Posterior vena cava (tissue), 2 donors: ENCODE data around the gene PLEKHH1. TPM values are rescaled to one million over a fixed set of nuclear protein-coding genes. Genes with fewer than 3 reads are reported as not detected.
A peak's percentile ranks its signal among the peaks of the same experiment; 100 is the strongest.

ENCODE experiments used
- DNase-seq: peaks from one replicate; pipeline ENCODE4 v3.0.0-alpha.2; 2020; ENCODE audit warnings: low spot score
- intact Hi-C, 2 donors: fragments of 100-400 bp; cut with DNase I; formaldehyde crosslinking; loops; one replicate each; pipeline versions ENCODE4 v1.14.1 to v1.14.2; 2022 to 2023
- long read RNA-seq, 2 donors: library from polyadenylated mRNA; unstranded; transcript quantifications; one replicate each; pipeline ENCODE4 v2.0.0, GENCODE V29; 2020 to 2021
- total RNA-seq, 2 donors: library from RNA; stranded (reverse); fragmentation: NEBNext Ultra II Directional; extraction: Animal tissue kit (Norgen Biotek cat#: 25700); gene quantifications; one replicate each; pipeline ENCODE4 v1.2.1, GENCODE V29; 2021
- donor health status: DM: yes; HTN: yes; CAD: no.
- donor health status: DM: yes; HTN: yes; CAD: no.

The PLEKHH1 gene
- total RNA-seq = 1 to 10 TPM; 1.4 to 1.8 TPM
- long read RNA-seq, donor 1 = 0 reads
- long read RNA-seq, donor 2 = 0 reads

GRCh38 chr14:67532998-67533753, at the start of gene PLEKHH1:
PLEKHH1 (plus strand) TSS chr14:67533290; CDS start chr14:67541868, 8,578 bp downstream.
- DNase-seq = peak; percentile 91
- intact Hi-C loops = no loop called here

- intact Hi-C loops = no loop called here
- DNase-seq = no peak
Observed at GRCh38 chr14:67483579-67484285, 49.4 kb upstream of the PLEKHH1 start.

- intact Hi-C loops = no loop called here
- DNase-seq = peak; percentile 64
Observed at GRCh38 chr14:67485501-67486095, 47.5 kb upstream of the PLEKHH1 start.

- intact Hi-C loops = no loop called here
- DNase-seq = no peak
Observed at GRCh38 chr14:67486890-67487289, 46.2 kb upstream of the PLEKHH1 start.

GRCh38 chr14:67487332-67487731, 45.8 kb upstream of the PLEKHH1 start:
- DNase-seq = no peak
- intact Hi-C loops = no loop called here

- DNase-seq = no peak
- intact Hi-C loops = no loop called here
Observed at GRCh38 chr14:67487937-67488893, 44.9 kb upstream of the PLEKHH1 start, which contains the start of gene TMEM229B. TMEM229B (minus strand) TSS chr14:67488721; CDS start chr14:67473923, 14,798 bp downstream.

GRCh38 chr14:67490196-67490595, 42.9 kb upstream of the PLEKHH1 start:
- intact Hi-C loops = no loop called here
- DNase-seq = no peak

- no peak for DNase-seq
- intact Hi-C loops = no loop called here
Observed at GRCh38 chr14:67491285-67491684, 41.8 kb upstream of the PLEKHH1 start.

- intact Hi-C loops = no loop called here
- DNase-seq = no peak
Observed at GRCh38 chr14:67491741-67492507, 41.2 kb upstream of the PLEKHH1 start.

- intact Hi-C loops = no loop called here
- no peak for DNase-seq
Observed at GRCh38 chr14:67492538-67492937, 40.6 kb upstream of the PLEKHH1 start.

GRCh38 chr14:67493092-67493717, 39.9 kb upstream of the PLEKHH1 start:
- intact Hi-C loops = no loop called here
- no peak for DNase-seq

- intact Hi-C loops = no loop called here
- DNase-seq = peak; percentile 30
Observed at GRCh38 chr14:67495827-67496226, 37.3 kb upstream of the PLEKHH1 start.

- intact Hi-C loops = no loop called here
- peak; percentile 41 for DNase-seq
Observed at GRCh38 chr14:67497216-67497615, 35.9 kb upstream of the PLEKHH1 start.

- no peak for DNase-seq
- intact Hi-C loops = no loop called here
Observed at GRCh38 chr14:67497716-67498115, 35.4 kb upstream of the PLEKHH1 start.

- DNase-seq = no peak
- intact Hi-C loops = no loop called here
Observed at GRCh38 chr14:67500981-67501380, 32.1 kb upstream of the PLEKHH1 start.

GRCh38 chr14:67501670-67502069, 31.4 kb upstream of the PLEKHH1 start:
- intact Hi-C loops = no loop called here
- no peak for DNase-seq

GRCh38 chr14:67502867-67503266, 30.2 kb upstream of the PLEKHH1 start:
- intact Hi-C loops = no loop called here
- DNase-seq = peak; percentile 3

GRCh38 chr14:67503331-67503730, 29.8 kb upstream of the PLEKHH1 start:
- peak; percentile 8 for DNase-seq
- intact Hi-C loops = no loop called here
